B cell (primary cell): Measurements from ENCODE around the gene IGF2BP3. TPM values are rescaled to one million over a fixed set of nuclear protein-coding genes. Genes with fewer than 3 reads are reported as not detected.

ENCODE experiments used
- ATAC-seq: fragments of 200-7000 bp; cut with Tn5 transposase; one replicate; pipeline ENCODE4 v1.10.0; 2021; ENCODE audit warnings: low read depth, mild to moderate bottlenecking, moderate number of reproducible peaks, moderate library complexity
- CTCF ChIA-PET: fragments of 350-600 bp; sonication (Branson Sonifier 250); formaldehyde crosslinking; loops from one replicate; lab custom pipeline; 2021; ENCODE audit warnings: antibody characterized with exemption, inconsistent platforms; lab: Charles Lee
- POLR2A ChIA-PET: fragments of 350-600 bp; sonication (Branson Sonifier 250); formaldehyde crosslinking; loops from one replicate; lab custom pipeline; 2021; ENCODE audit warnings: antibody characterized with exemption; lab: Charles Lee
- DNase-seq: peaks from one replicate; pipeline ENCODE4 v3.0.0; 2013
- H2AFZ ChIP-seq: 2 replicates; pipeline ENCODE4 v1.6.1; 2012; ENCODE audit warnings: mild to moderate bottlenecking, low read depth, low read length; ENCODE audit not compliant: insufficient read depth, poor library complexity, severe bottlenecking
- H3K27ac ChIP-seq, 2 donors: 1 replicate in 1 of 2; 2 replicates in 1 of 2; pipeline ENCODE4 v1.5.1; 2012 to 2013; ENCODE audit warnings: low read length in 2 of 2, mild to moderate bottlenecking in 2 of 2, moderate library complexity in 1 of 2
- H3K27me3 ChIP-seq, 4 experiments: fragments of 200-600 bp in 1 of 4; sonication (generic) in 1 of 4; replicated peaks in 1 of 4; 1 replicate in 2 of 4; 2 replicates in 2 of 4; pipeline versions ENCODE4 v1.6.1 to v1.7.0; 2013 to 2016; ENCODE audit warnings: low read length in 3 of 4, mild to moderate bottlenecking in 2 of 4, mixed read lengths in 1 of 4, moderate library complexity in 1 of 4; ENCODE audit not compliant: insufficient read depth in 4 of 4, control insufficient read depth in 3 of 4; ENCODE audit errors: control extremely low read depth in 1 of 4
- H3K36me3 ChIP-seq, 2 experiments: replicated peaks in 1 of 2; 1 replicate in 1 of 2; 2 replicates in 1 of 2; pipeline versions ENCODE4 v1.6.1 to v1.7.1; 2013; ENCODE audit warnings: low read length in 1 of 2; ENCODE audit not compliant: insufficient read depth in 2 of 2, control insufficient read depth in 1 of 2; ENCODE audit errors: control extremely low read depth in 1 of 2, extremely low read depth in 1 of 2
- H3K4me1 ChIP-seq, 2 donors: fragments of 200-600 bp in 1 of 2; sonication (generic) in 1 of 2; 1 replicate in 1 of 2; 2 replicates in 1 of 2; pipeline versions ENCODE4 v1.5.1 to v1.6.1; 2013 to 2017; ENCODE audit warnings: low read length in 2 of 2; ENCODE audit not compliant: control insufficient read depth in 2 of 2, insufficient read depth in 2 of 2
- H3K4me2 ChIP-seq: replicated peaks from 2 replicates; pipeline ENCODE3; 2012; ENCODE audit warnings: mild to moderate bottlenecking, low read depth, low read length; ENCODE audit not compliant: poor library complexity, severe bottlenecking
- H3K4me3 ChIP-seq, 5 experiments: fragments of 200-600 bp in 1 of 5; sonication (generic) in 1 of 5; 1 replicate in 3 of 5; 2 replicates in 2 of 5; pipeline versions ENCODE4 v1.5.1 to v1.7.0; 2011 to 2016; ENCODE audit warnings: low read length in 4 of 5, mild to moderate bottlenecking in 4 of 5, low read depth in 2 of 5, control low read depth in 1 of 5, moderate library complexity in 1 of 5; ENCODE audit not compliant: insufficient read depth in 1 of 5; ENCODE audit errors: control extremely low read depth in 1 of 5, extremely low read depth in 1 of 5
- H3K79me2 ChIP-seq: fragments of 200-600 bp; sonication (generic); one replicate; pipeline ENCODE4 v1.6.0; 2016; ENCODE audit warnings: low read length; ENCODE audit not compliant: control insufficient read depth, insufficient read depth
- H3K9ac ChIP-seq: fragments of 200-600 bp; sonication (generic); 2 replicates; pipeline ENCODE4 v1.6.1; 2017; ENCODE audit warnings: mild to moderate bottlenecking, low read length, moderate library complexity
- H3K9me3 ChIP-seq, 3 donors: one replicate each; pipeline versions ENCODE4 v1.6.1 to v1.7.1; 2013; ENCODE audit warnings: low read length in 2 of 3; ENCODE audit not compliant: control insufficient read depth in 2 of 3, insufficient read depth in 1 of 3; ENCODE audit errors: control extremely low read depth in 1 of 3
- H4K20me1 ChIP-seq: 2 replicates; pipeline ENCODE4 v1.6.0; 2012; ENCODE audit warnings: mild to moderate bottlenecking, low read length; ENCODE audit not compliant: insufficient read depth, control insufficient read depth, poor library complexity, severe bottlenecking
- H3K27ac Mint-ChIP-seq: one replicate; pipeline ENCODE4 v1.8.0; 2021; ENCODE audit warnings: mixed read lengths
- H3K27me3 Mint-ChIP-seq: one replicate; pipeline ENCODE4 v1.8.0; 2021; ENCODE audit warnings: mixed read lengths
- H3K4me1 Mint-ChIP-seq: one replicate; pipeline ENCODE4 v1.8.0; 2021; ENCODE audit warnings: mixed read lengths
- H3K4me3 Mint-ChIP-seq: one replicate; pipeline ENCODE4 v1.8.0; 2021; ENCODE audit warnings: mixed read lengths
- H3K9me3 Mint-ChIP-seq: one replicate; pipeline ENCODE4 v1.8.0; 2022; ENCODE audit warnings: mixed read lengths; ENCODE audit not compliant: insufficient read depth
- CTCF ChIP-seq: fragments of 200-600 bp; IDR thresholded peaks from one replicate; pipeline ENCODE4 v1.8.0; 2022; ENCODE audit warnings: antibody characterized with exemption, mild to moderate bottlenecking
- EZH2 ChIP-seq: IDR thresholded peaks from 2 replicates; pipeline ENCODE4 v1.6.1; 2012; ENCODE audit warnings: borderline replicate concordance, low read depth, mild to moderate bottlenecking, moderate library complexity, low read length; ENCODE audit not compliant: insufficient read depth, poor library complexity, severe bottlenecking
- WGBS: methylation state at CpG from one replicate; pipeline ENCODE4 v1.1.5; 2013; ENCODE audit warnings: missing lambda C conversion rate; ENCODE audit not compliant: insufficient coverage; 5-methylcytosine and 5-hydroxymethylcytosine counted together
- intact Hi-C: fragments of 100-400 bp; cut with micrococcal nuclease; formaldehyde crosslinking; loops from one replicate; pipeline ENCODE4 v1.10.0; 2022
- polyA plus RNA-seq: library from polyadenylated mRNA; depleted of rRNA; stranded (reverse); fragments of >200 nt; gene quantifications from 2 replicates; pipeline ENCODE4 v1.2.3, GENCODE V29; 2012
- total RNA-seq, 2 donors: library from RNA; stranded (reverse); fragments of 120-200 nt in 1 of 2; gene quantifications; 1 replicate in 1 of 2; 2 replicates in 1 of 2; pipeline versions ENCODE4 v1.2.3 to v1.2.4, GENCODE V29; 2013 to 2022

IGF2BP3 gene
- total and polyA plus RNA-seq, 2 donors (not counting 1 experiment from before 2014, with no cell fraction given): 0.63 to 10.0 TPM

GRCh38 chr7:23487670-23488069, 17.4 kb upstream of the IGF2BP3 start:
- ChIA-PET POLR2A (no interaction called here), CTCF (interaction anchor here (1.2 kb wide), 1 partner anchor 15 kb away, joined by 3 read pairs; no protein-coding TSS in a partner anchor)
- no peaks in the 10 kb centered on the region for H3K27me3 Mint-ChIP-seq
- DNase-seq (no peak), ATAC-seq (no peak)
- Histone ChIP-seq H3K4me3 (no peak overlapping the region), H3K79me2 (peaks cover 6% of the 10 kb centered on the region), H3K4me2 (no peak overlapping the region), H3K9ac (no peak overlapping the region), H2AFZ (no peak overlapping the region), H3K36me3 (no peaks in the 10 kb centered on the region), H3K9me3 (peaks cover 0 to 6% (median 0%) of the 10 kb centered on the region in 3 donors), H3K4me1 (peaks cover 5 to 11% of the 10 kb centered on the region in 2 donors), H3K27me3 (peaks cover 0 to 3% (median 0%) of the 10 kb centered on the region in 4 experiments), H3K27ac (no peak overlapping the region), H4K20me1 (no peaks in the 10 kb centered on the region)
- intact Hi-C loops: no loop called here
- H3K9me3 Mint-ChIP-seq: no peaks in the 10 kb centered on the region
- TF ChIP-seq EZH2: no peak
- no peak for TF ChIP-seq CTCF
- no peak overlapping the region for H3K4me3 Mint-ChIP-seq
- WGBS: no CpG with 5 or more reads among the region's 4 CpGs
- peaks cover 8% of the 10 kb centered on the region for H3K4me1 Mint-ChIP-seq
- no peak overlapping the region for H3K27ac Mint-ChIP-seq

GRCh38 chr7:23486002-23486773, 15.9 kb upstream of the IGF2BP3 start:
- Histone ChIP-seq H3K27ac (no peak overlapping the region), H3K79me2 (peaks cover 6% of the 10 kb centered on the region), H2AFZ (no peak overlapping the region), H3K27me3 (peaks cover 0 to 3% (median 1%) of the 10 kb centered on the region in 4 experiments), H3K4me3 (no peak overlapping the region), H3K4me1 (peaks cover 4 to 11% of the 10 kb centered on the region in 2 donors), H3K9ac (no peak overlapping the region), H3K4me2 (no peak overlapping the region), H3K36me3 (no peaks in the 10 kb centered on the region), H4K20me1 (no peaks in the 10 kb centered on the region), H3K9me3 (peaks cover 0 to 6% (median 0%) of the 10 kb centered on the region in 3 donors)
- 83% methylated on average over 1 of the region's 13 CpGs for WGBS
- no peak overlapping the region for H3K4me3 Mint-ChIP-seq
- ChIA-PET POLR2A (no interaction called here), CTCF (interaction anchor here (0.9 kb wide), 1 partner anchor 54 kb away, joined by 3 read pairs; no protein-coding TSS in a partner anchor)
- no peak for DNase-seq
- no peaks in the 10 kb centered on the region for H3K9me3 Mint-ChIP-seq
- ATAC-seq: no peak
- H3K4me1 Mint-ChIP-seq: peaks cover 8% of the 10 kb centered on the region
- no peak overlapping the region for H3K27ac Mint-ChIP-seq
- intact Hi-C loops: no loop called here
- TF ChIP-seq EZH2 (no peak), CTCF (no peak)
- H3K27me3 Mint-ChIP-seq: no peaks in the 10 kb centered on the region
